Middle frontal gyrus (tissue), 1 donor: Measurements from ENCODE around the gene PIP4P1.

Experiments
- DNase-seq: peaks from one replicate; pipeline ENCODE4 v3.0.0-alpha.2; 2015; ENCODE audit warnings: low spot score; ENCODE audit errors: extremely low spot score

Gene PIP4P1

DNA sequence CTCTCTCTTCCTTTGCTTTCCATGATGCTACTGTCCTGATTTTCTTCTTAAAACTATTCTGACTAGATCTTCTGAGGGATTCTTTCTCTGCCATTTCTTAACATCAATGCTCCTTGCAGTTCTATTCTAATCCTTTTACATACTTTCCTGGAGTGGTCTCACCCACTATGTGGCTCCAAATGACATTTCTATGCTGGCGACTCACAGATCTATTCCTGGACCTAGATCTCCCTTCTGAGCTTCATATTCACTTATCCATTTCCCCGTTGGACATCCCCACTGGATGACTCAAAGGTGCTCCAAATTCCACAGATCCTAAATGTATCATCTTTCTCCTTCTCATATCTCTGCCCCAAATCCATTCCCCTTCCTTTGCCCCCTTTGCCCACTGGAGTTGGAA is 52.0 kb downstream of the PIP4P1 start:
- DNase-seq: no peak
